GM12872 (cell line): ENCODE results near the gene PAX7.

Experiments
- CTCF ChIP-seq: IDR thresholded peaks from 3 replicates; pipeline ENCODE4 v1.5.1; 2011; ENCODE audit warnings: low read depth, mild to moderate bottlenecking, low read length, moderate library complexity; ENCODE audit not compliant: insufficient read depth

PAX7 gene

GRCh38 chr1:18631496-18632217 lies 1.0 kb downstream of the PAX7 start:
- TF ChIP-seq CTCF: no peak

GRCh38 chr1:18632218-18632588 lies 1.6 kb downstream of the PAX7 start:
- TF ChIP-seq CTCF: no peak

- no peak for TF ChIP-seq CTCF
Observed at GRCh38 chr1:18632783-18633421, 2.3 kb downstream of the PAX7 start.

- no peak for TF ChIP-seq CTCF
Observed at GRCh38 chr1:18633422-18634155, 2.9 kb downstream of the PAX7 start.

GRCh38 chr1:18634276-18634675 lies 3.6 kb downstream of the PAX7 start:
- TF ChIP-seq CTCF: no peak

- TF ChIP-seq CTCF: no peak
Observed at GRCh38 chr1:18635070-18635577, 4.5 kb downstream of the PAX7 start.

- no peak for TF ChIP-seq CTCF
Observed at GRCh38 chr1:18635891-18636595, 5.4 kb downstream of the PAX7 start.
